PC-9 (cell line): Measurements from ENCODE around the gene SH3GL3. TPM values are rescaled to one million over a fixed set of nuclear protein-coding genes. Genes with fewer than 3 reads are reported as not detected.

Experiments
- BruUV-seq: library from RNA; stranded (reverse); fragments of 400-500 nt; replicated peaks from 2 replicates; lab custom pipeline; 2021; lab: Mats Ljungman, UMichigan
- CTCF ChIA-PET: fragments of 300-600 bp; sonication (Branson Sonifier 250); formaldehyde crosslinking; loops from one replicate; lab custom pipeline; 2022; ENCODE audit warnings: antibody characterized with exemption; lab: Charles Lee
- POLR2A ChIA-PET: fragments of 300-600 bp; sonication (Branson Sonifier 250); formaldehyde crosslinking; loops from one replicate; lab custom pipeline; 2022; ENCODE audit warnings: antibody characterized with exemption; ENCODE audit not compliant: unreplicated experiment; lab: Charles Lee
- DNase-seq, 2 experiments: peaks; one replicate each; pipeline versions ENCODE4 v3.0.0 to v3.0.0-alpha.2; 2015 to 2022; ENCODE audit warnings: mixed read lengths in 1 of 2
- H2AFZ ChIP-seq: fragments of 200-600 bp; sonication (generic); 2 replicates; pipeline ENCODE4 v1.8.1; 2017; ENCODE audit warnings: antibody characterized with exemption
- H3F3A ChIP-seq: fragments of 200-600 bp; sonication (generic); 2 replicates; pipeline ENCODE4 v1.8.1; 2017; ENCODE audit warnings: antibody characterized with exemption, mild to moderate bottlenecking, low read depth; ENCODE audit not compliant: insufficient read depth
- H3K27ac ChIP-seq: fragments of 200-600 bp; sonication (generic); 2 replicates; pipeline ENCODE4 v1.6.1; 2016; ENCODE audit warnings: mixed run types
- H3K27me3 ChIP-seq: fragments of 200-600 bp; sonication (generic); 2 replicates; pipeline ENCODE4 v1.6.1; 2016; ENCODE audit warnings: low read depth, mixed run types; ENCODE audit not compliant: insufficient read depth
- H3K36me3 ChIP-seq: fragments of 200-600 bp; sonication (generic); 2 replicates; pipeline ENCODE4 v1.6.1; 2016; ENCODE audit warnings: low read depth, mixed run types
- H3K4me1 ChIP-seq: fragments of 200-600 bp; sonication (generic); replicated peaks from 2 replicates; pipeline ENCODE4 v1.6.1; 2016; ENCODE audit warnings: mixed run types; ENCODE audit not compliant: insufficient read depth
- H3K4me2 ChIP-seq: fragments of 200-600 bp; sonication (generic); 2 replicates; pipeline ENCODE4 v1.6.1; 2017; ENCODE audit warnings: mixed run types
- H3K4me3 ChIP-seq: fragments of 200-600 bp; sonication (generic); 2 replicates; pipeline ENCODE4 v1.6.1; 2016; ENCODE audit warnings: mixed run types
- H3K79me2 ChIP-seq: fragments of 200-600 bp; sonication (generic); 2 replicates; pipeline ENCODE4 v1.6.1; 2017; ENCODE audit warnings: low read depth, mixed run types
- H3K9me2 ChIP-seq: fragments of 200-600 bp; sonication (generic); 2 replicates; pipeline ENCODE4 v1.8.1; 2017; ENCODE audit warnings: mild to moderate bottlenecking; ENCODE audit not compliant: insufficient read depth
- H3K9me3 ChIP-seq: fragments of 200-600 bp; sonication (generic); 2 replicates; pipeline ENCODE4 v1.8.1; 2016; ENCODE audit warnings: low read depth; ENCODE audit not compliant: insufficient read depth
- H4K20me1 ChIP-seq: fragments of 200-600 bp; sonication (generic); 2 replicates; pipeline ENCODE4 v1.8.1; 2017; ENCODE audit not compliant: insufficient read depth
- EZH2 ChIP-seq: fragments of 200-600 bp; sonication (generic); IDR thresholded peaks from 2 replicates; pipeline ENCODE4 v1.8.0; 2017; ENCODE audit warnings: antibody characterized with exemption, low read depth
- intact Hi-C: fragments of 100-400 bp; cut with micrococcal nuclease; formaldehyde crosslinking; loops from one replicate; pipeline ENCODE4 v1.10.0; 2022; ENCODE audit not compliant: unreplicated experiment
- total RNA-seq: library from RNA; stranded (reverse); gene quantifications from 2 replicates; pipeline ENCODE4 v1.2.3, GENCODE V29; 2021
- TF ChIP-seq, protein P1 (sequence below): fragments of 200-600 bp; sonication (generic); conservative IDR thresholded peaks from 2 replicates; pipeline ENCODE4 v1.6.1; 2017; ENCODE audit warnings: mixed run types, antibody characterized with exemption, mild to moderate bottlenecking, moderate library complexity

SH3GL3 gene
- total RNA-seq, 1 experiment from 2014 or later, result 0.22 TPM

- H3K27ac ChIP-seq, result no peak overlapping the region
- ChIA-PET POLR2A (no interaction called here), CTCF (no interaction called here)
- H3K36me3 ChIP-seq, result no peaks in the 10 kb centered on the region
- no peak overlapping the region for H3K4me2 ChIP-seq
- no peak overlapping the region for H2AFZ ChIP-seq
- H3K4me1 ChIP-seq, result no peaks in the 10 kb centered on the region
- no TSS peak for BruUV-seq
- H3F3A ChIP-seq, result no peaks in the 10 kb centered on the region
- peak in 1 of 2 experiments; percentile 18 for DNase-seq
- H3K27me3 ChIP-seq, result no peaks in the 10 kb centered on the region
- H3K4me3 ChIP-seq, result no peak overlapping the region
- no peaks in the 10 kb centered on the region for H3K79me2 ChIP-seq
- H3K9me2 ChIP-seq, result no peaks in the 10 kb centered on the region
- intact Hi-C loops, result no loop called here
- no peaks in the 10 kb centered on the region for H3K9me3 ChIP-seq
- H4K20me1 ChIP-seq, result no peaks in the 10 kb centered on the region
- TF ChIP-seq, protein P1, sequence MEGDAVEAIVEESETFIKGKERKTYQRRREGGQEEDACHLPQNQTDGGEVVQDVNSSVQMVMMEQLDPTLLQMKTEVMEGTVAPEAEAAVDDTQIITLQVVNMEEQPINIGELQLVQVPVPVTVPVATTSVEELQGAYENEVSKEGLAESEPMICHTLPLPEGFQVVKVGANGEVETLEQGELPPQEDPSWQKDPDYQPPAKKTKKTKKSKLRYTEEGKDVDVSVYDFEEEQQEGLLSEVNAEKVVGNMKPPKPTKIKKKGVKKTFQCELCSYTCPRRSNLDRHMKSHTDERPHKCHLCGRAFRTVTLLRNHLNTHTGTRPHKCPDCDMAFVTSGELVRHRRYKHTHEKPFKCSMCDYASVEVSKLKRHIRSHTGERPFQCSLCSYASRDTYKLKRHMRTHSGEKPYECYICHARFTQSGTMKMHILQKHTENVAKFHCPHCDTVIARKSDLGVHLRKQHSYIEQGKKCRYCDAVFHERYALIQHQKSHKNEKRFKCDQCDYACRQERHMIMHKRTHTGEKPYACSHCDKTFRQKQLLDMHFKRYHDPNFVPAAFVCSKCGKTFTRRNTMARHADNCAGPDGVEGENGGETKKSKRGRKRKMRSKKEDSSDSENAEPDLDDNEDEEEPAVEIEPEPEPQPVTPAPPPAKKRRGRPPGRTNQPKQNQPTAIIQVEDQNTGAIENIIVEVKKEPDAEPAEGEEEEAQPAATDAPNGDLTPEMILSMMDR, result no peak
- TF ChIP-seq EZH2, result no peak
These were observed 36.6 kb upstream of the SH3GL3 start for GRCh38 chr15:83410532-83410931.

DNA sequence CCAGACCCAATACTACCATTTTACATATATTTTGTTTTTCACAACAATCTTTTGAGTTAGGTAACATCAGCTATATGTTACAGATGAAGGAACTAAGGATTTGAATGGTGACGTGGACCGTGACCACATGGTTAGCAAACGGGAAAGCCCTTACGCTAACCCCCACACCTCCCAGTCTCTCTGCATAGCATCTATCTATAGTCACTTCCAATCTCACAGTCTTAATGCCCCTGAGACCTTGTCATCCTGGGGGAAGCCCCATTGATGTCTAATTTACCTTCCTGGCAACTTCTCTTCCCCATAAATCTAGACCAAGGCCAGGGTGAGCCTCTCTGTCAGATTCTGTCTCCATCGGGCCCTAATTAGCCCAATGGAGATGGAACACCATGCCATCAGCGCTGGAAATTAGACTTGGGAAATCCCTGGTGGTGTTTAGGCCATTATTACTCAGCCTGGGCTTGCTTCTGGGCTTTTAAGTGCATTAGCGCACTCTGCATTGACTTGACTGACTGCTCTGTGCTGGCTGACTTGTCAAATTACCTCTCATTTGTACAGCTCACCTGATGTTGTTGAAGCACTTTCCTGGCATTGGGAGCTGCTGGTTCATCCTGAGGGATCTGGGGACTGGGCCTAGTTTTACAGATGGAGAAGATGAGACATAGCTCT, 34.0 kb upstream of the SH3GL3 start:
- no peaks in the 10 kb centered on the region for H3K36me3 ChIP-seq
- H3K27me3 ChIP-seq, result no peaks in the 10 kb centered on the region
- TF ChIP-seq EZH2, result no peak
- TF ChIP-seq, protein P1, result no peak
- no peak overlapping the region for H3K4me2 ChIP-seq
- no peaks in the 10 kb centered on the region for H3K9me2 ChIP-seq
- no peaks in the 10 kb centered on the region for H4K20me1 ChIP-seq
- BruUV-seq, result no TSS peak
- H3K4me1 ChIP-seq, result no peaks in the 10 kb centered on the region
- no peaks in the 10 kb centered on the region for H3K79me2 ChIP-seq
- no peak overlapping the region for H3K27ac ChIP-seq
- no peak overlapping the region for H3K4me3 ChIP-seq
- no peak for DNase-seq
- H3K9me3 ChIP-seq, result no peaks in the 10 kb centered on the region
- H3F3A ChIP-seq, result no peaks in the 10 kb centered on the region
- ChIA-PET CTCF (no interaction called here), POLR2A (no interaction called here)
- H2AFZ ChIP-seq, result no peak overlapping the region
- intact Hi-C loops, result no loop called here

DNA sequence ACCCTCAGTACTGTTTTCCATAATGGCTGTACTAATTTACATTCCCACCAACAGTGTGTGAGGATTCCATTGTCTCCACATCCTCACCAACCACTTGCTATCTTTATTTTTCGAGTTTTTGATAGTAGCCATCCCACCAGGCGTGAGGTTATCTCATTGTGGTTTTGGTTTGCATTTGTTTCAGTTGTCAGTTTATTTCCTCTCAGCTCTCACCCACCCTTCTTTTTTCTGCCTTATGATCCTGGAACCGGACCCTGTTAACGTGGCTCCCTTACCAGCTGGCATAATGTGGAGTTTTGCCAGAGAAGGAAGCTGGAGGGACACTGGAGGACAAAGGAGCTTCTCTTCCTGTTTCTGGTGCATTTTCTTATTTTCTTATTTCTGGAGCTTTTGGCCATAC, 25.1 kb upstream of the SH3GL3 start:
- no peak overlapping the region for H2AFZ ChIP-seq
- no peaks in the 10 kb centered on the region for H3K27me3 ChIP-seq
- H3K9me2 ChIP-seq, result no peaks in the 10 kb centered on the region
- H3K4me2 ChIP-seq, result no peak overlapping the region
- H3K36me3 ChIP-seq, result no peaks in the 10 kb centered on the region
- H3K79me2 ChIP-seq, result no peaks in the 10 kb centered on the region
- no peak overlapping the region for H3K27ac ChIP-seq
- no peak overlapping the region for H3K4me3 ChIP-seq
- CTCF ChIA-PET, result no interaction called here
- intact Hi-C loops, result no loop called here
- H4K20me1 ChIP-seq, result no peaks in the 10 kb centered on the region
- no peak for TF ChIP-seq EZH2
- TF ChIP-seq, protein P1, result no peak
- POLR2A ChIA-PET, result no interaction called here
- no peak for DNase-seq
- no peaks in the 10 kb centered on the region for H3K4me1 ChIP-seq
- H3K9me3 ChIP-seq, result no peaks in the 10 kb centered on the region
- H3F3A ChIP-seq, result no peaks in the 10 kb centered on the region
- no TSS peak for BruUV-seq
